Peyer's patch (tissue), 4 donors: ENCODE measurements around the gene PPP2R5C.
A peak's percentile ranks its signal among the peaks of the same experiment; 100 is the strongest.

Experiments used
- CTCF ChIP-seq, 6 experiments: fragments of 450-650 bp in 4 of 6; fragments of 200-600 bp in 2 of 6; sonication (generic) in 1 of 6; IDR thresholded peaks; one replicate each; pipeline ENCODE4 v1.5.1; 2017 to 2019; ENCODE audit warnings: antibody characterized with exemption in 6 of 6, mild to moderate bottlenecking in 3 of 6, moderate library complexity in 1 of 6
- POLR2A ChIP-seq, 2 donors: fragments of 450-650 bp; IDR thresholded peaks; one replicate each; pipeline ENCODE4 v1.5.1; 2017; ENCODE audit warnings: antibody characterized with exemption in 2 of 2, mild to moderate bottlenecking in 2 of 2, moderate library complexity in 2 of 2

GRCh38 chr14:101823511-101824120 is 62.1 kb downstream of the PPP2R5C start:
- TF ChIP-seq CTCF (IDR thresholded peaks at IDR 0.05) (no peak), POLR2A (IDR thresholded peaks at IDR 0.05) (peak; percentile 25 to 53)
